GM23338 (cell line): Measurements from ENCODE around the gene GPNMB. TPM values are rescaled to one million over a fixed set of nuclear protein-coding genes. Genes with fewer than 3 reads are reported as not detected.

Experiments
- ATAC-seq: fragments of 200-7000 bp; cut with Tn5 transposase; 3 replicates; pipeline ENCODE4 v1.9.1; 2020
- DNase-seq: peaks from one replicate; pipeline ENCODE4 v3.0.0-alpha.2; 2015; ENCODE audit warnings: low spot score
- H2AFZ ChIP-seq: fragments of 200-600 bp; sonication (generic); 2 replicates; pipeline ENCODE4 v1.8.0; 2016; ENCODE audit warnings: antibody characterized with exemption, mild to moderate bottlenecking, moderate library complexity
- H3F3A ChIP-seq: fragments of 200-600 bp; sonication (generic); replicated peaks from 2 replicates; pipeline ENCODE4 v1.8.0; 2017; ENCODE audit warnings: antibody characterized with exemption, mixed run types, low read depth
- H3K27ac ChIP-seq: fragments of 200-600 bp; sonication (generic); 2 replicates; pipeline ENCODE4 v1.6.1; 2016; ENCODE audit warnings: low read depth
- H3K27me3 ChIP-seq: fragments of 200-600 bp; sonication (generic); 2 replicates; pipeline ENCODE4 v1.8.0; 2016; ENCODE audit warnings: mild to moderate bottlenecking, mixed run types, moderate library complexity; ENCODE audit not compliant: insufficient read depth
- H3K36me3 ChIP-seq: fragments of 200-600 bp; sonication (generic); 2 replicates; pipeline ENCODE4 v1.8.0; 2016; ENCODE audit warnings: mild to moderate bottlenecking; ENCODE audit not compliant: insufficient read depth
- H3K4me1 ChIP-seq: fragments of 200-600 bp; sonication (generic); 2 replicates; pipeline ENCODE4 v1.8.0; 2016; ENCODE audit warnings: mild to moderate bottlenecking, moderate library complexity; ENCODE audit not compliant: insufficient read depth
- H3K4me2 ChIP-seq: fragments of 200-600 bp; sonication (generic); 2 replicates; pipeline ENCODE4 v1.7.1; 2017; ENCODE audit warnings: mixed run types
- H3K4me3 ChIP-seq: fragments of 200-600 bp; sonication (generic); 2 replicates; pipeline ENCODE4 v1.6.1; 2016; ENCODE audit warnings: mixed run types
- H3K79me2 ChIP-seq: fragments of 200-600 bp; sonication (generic); replicated peaks from 2 replicates; pipeline ENCODE4 v1.8.0; 2017; ENCODE audit warnings: mild to moderate bottlenecking; ENCODE audit not compliant: insufficient read depth
- H3K9me2 ChIP-seq: fragments of 200-600 bp; sonication (generic); 2 replicates; pipeline ENCODE4 v1.8.0; 2017; ENCODE audit not compliant: insufficient read depth
- H4K20me1 ChIP-seq: fragments of 200-600 bp; sonication (generic); replicated peaks from 2 replicates; pipeline ENCODE4 v1.8.0; 2017; ENCODE audit warnings: mild to moderate bottlenecking; ENCODE audit not compliant: insufficient read depth
- H3K27ac Mint-ChIP-seq: 2 replicates; pipeline ENCODE4 v1.8.0; 2020; ENCODE audit warnings: inconsistent platforms, mild to moderate bottlenecking, moderate library complexity, mixed read lengths
- H3K27me3 Mint-ChIP-seq: 3 replicates; pipeline ENCODE4 v1.8.0; 2022; ENCODE audit warnings: low read depth, mild to moderate bottlenecking, moderate library complexity, mixed read lengths, inconsistent platforms; ENCODE audit not compliant: insufficient read depth, poor library complexity
- H3K36me3 Mint-ChIP-seq: 3 replicates; pipeline ENCODE4 v1.8.0; 2021; ENCODE audit warnings: low read depth, mild to moderate bottlenecking, inconsistent platforms, moderate library complexity, mixed read lengths
- H3K4me1 Mint-ChIP-seq: 3 replicates; pipeline ENCODE4 v1.8.0; 2020; ENCODE audit warnings: mild to moderate bottlenecking, inconsistent platforms, mixed read lengths
- H3K4me3 Mint-ChIP-seq: 3 replicates; pipeline ENCODE4 v1.8.0; 2021; ENCODE audit warnings: moderate library complexity, mild to moderate bottlenecking, inconsistent platforms, mixed read lengths
- H3K9me3 Mint-ChIP-seq: 3 replicates; pipeline ENCODE4 v1.8.0; 2020; ENCODE audit warnings: moderate library complexity, mild to moderate bottlenecking, inconsistent platforms, mixed read lengths
- CREB1 ChIP-seq: fragments of 250-450 bp; sonication (Bioruptor Pico); IDR thresholded peaks from 2 replicates; pipeline ENCODE4 v1.5.0; 2020; ENCODE audit warnings: low read depth, mild to moderate bottlenecking, moderate library complexity
- EZH2 ChIP-seq: fragments of 200-600 bp; sonication (generic); IDR thresholded peaks from one replicate; pipeline ENCODE4 v1.8.0; 2017; ENCODE audit warnings: antibody characterized with exemption, mild to moderate bottlenecking, low read depth; ENCODE audit not compliant: unreplicated experiment
- EZH2phosphoT487 ChIP-seq: fragments of 200-600 bp; sonication (generic); IDR thresholded peaks from one replicate; pipeline ENCODE4 v1.8.1; 2018; ENCODE audit warnings: antibody characterized with exemption; ENCODE audit not compliant: unreplicated experiment
- NANOG ChIP-seq: IDR thresholded peaks from 2 replicates; pipeline ENCODE4 v1.6.1; 2016; ENCODE audit warnings: antibody characterized with exemption, borderline replicate concordance
- REST ChIP-seq: IDR thresholded peaks from one replicate; pipeline ENCODE4 v1.6.1; 2018; ENCODE audit warnings: antibody characterized with exemption; ENCODE audit not compliant: unreplicated experiment
- ZNF114 ChIP-seq: fragments of 250-450 bp; sonication (Bioruptor Pico); IDR thresholded peaks from 2 replicates; pipeline ENCODE4 v1.5.0; 2020; ENCODE audit warnings: mild to moderate bottlenecking, moderate library complexity
- polyA plus RNA-seq: library from polyadenylated mRNA; unstranded; fragments of >200 nt; fragmentation: Nextera tagmentation; extraction: Ambion mirVana; gene quantifications from 2 replicates; pipeline ENCODE4 v1.2.1, GENCODE V29; 2016
- total RNA-seq: library from RNA; depleted of rRNA; stranded (reverse); fragments of >200 nt; shearing (Covaris generic); gene quantifications from 2 replicates; pipeline ENCODE4 v1.2.3, GENCODE V29; 2014
- TF ChIP-seq, protein P1 (sequence below), 2 experiments: fragments of 200-600 bp in 1 of 2; sonication (generic) in 1 of 2; conservative IDR thresholded peaks; 2 replicates each; pipeline versions ENCODE4 v1.5.1 to v1.6.1; 2016 to 2017; ENCODE audit warnings: antibody characterized with exemption in 2 of 2, low read depth in 2 of 2, mild to moderate bottlenecking in 2 of 2, moderate library complexity in 1 of 2
- TF ChIP-seq, protein P2 (sequence below): fragments of 250-450 bp; sonication (Bioruptor Pico); IDR thresholded peaks from 2 replicates; pipeline ENCODE4 v1.5.0; 2020; ENCODE audit warnings: mild to moderate bottlenecking, moderate library complexity
- TF ChIP-seq, protein P3 (sequence below): IDR thresholded peaks from 2 replicates; pipeline ENCODE4 v1.6.1; 2016; ENCODE audit warnings: antibody characterized with exemption

The GPNMB gene
- total and polyA plus RNA-seq, 2 experiments from 2014 or later, result 0.76 to 1.2 TPM

- no peaks in the 10 kb centered on the region for H3F3A ChIP-seq
- no peak overlapping the region for H3K4me3 Mint-ChIP-seq
- no peaks in the 10 kb centered on the region for H3K79me2 ChIP-seq
- no peak overlapping the region for H3K4me2 ChIP-seq
- no peak for ATAC-seq
- H3K4me1 ChIP-seq, result peaks cover 11% of the 10 kb centered on the region; the same call in 1 of the 2 replicates
- H3K36me3 ChIP-seq, result no peaks in the 10 kb centered on the region
- H3K9me2 ChIP-seq, result no peaks in the 10 kb centered on the region
- peaks cover 19% of the 10 kb centered on the region; the same call in 2 of the 3 replicates for H3K4me1 Mint-ChIP-seq
- H2AFZ ChIP-seq, result no peak overlapping the region
- H3K36me3 Mint-ChIP-seq, result no peaks in the 10 kb centered on the region
- H4K20me1 ChIP-seq, result no peaks in the 10 kb centered on the region
- H3K27me3 Mint-ChIP-seq, result peaks cover 4% of the 10 kb centered on the region
- H3K9me3 Mint-ChIP-seq, result no peaks in the 10 kb centered on the region
- H3K4me3 ChIP-seq, result no peak overlapping the region
- no peak for DNase-seq
- H3K27me3 ChIP-seq, result no peaks in the 10 kb centered on the region
- TF ChIP-seq EZH2phosphoT487, result no peak
- TF ChIP-seq, protein P1, sequence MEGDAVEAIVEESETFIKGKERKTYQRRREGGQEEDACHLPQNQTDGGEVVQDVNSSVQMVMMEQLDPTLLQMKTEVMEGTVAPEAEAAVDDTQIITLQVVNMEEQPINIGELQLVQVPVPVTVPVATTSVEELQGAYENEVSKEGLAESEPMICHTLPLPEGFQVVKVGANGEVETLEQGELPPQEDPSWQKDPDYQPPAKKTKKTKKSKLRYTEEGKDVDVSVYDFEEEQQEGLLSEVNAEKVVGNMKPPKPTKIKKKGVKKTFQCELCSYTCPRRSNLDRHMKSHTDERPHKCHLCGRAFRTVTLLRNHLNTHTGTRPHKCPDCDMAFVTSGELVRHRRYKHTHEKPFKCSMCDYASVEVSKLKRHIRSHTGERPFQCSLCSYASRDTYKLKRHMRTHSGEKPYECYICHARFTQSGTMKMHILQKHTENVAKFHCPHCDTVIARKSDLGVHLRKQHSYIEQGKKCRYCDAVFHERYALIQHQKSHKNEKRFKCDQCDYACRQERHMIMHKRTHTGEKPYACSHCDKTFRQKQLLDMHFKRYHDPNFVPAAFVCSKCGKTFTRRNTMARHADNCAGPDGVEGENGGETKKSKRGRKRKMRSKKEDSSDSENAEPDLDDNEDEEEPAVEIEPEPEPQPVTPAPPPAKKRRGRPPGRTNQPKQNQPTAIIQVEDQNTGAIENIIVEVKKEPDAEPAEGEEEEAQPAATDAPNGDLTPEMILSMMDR (conservative IDR thresholded peaks at IDR 0.05; ENCODE audit: low read depth in 2 of 2), result no peak
- no peak for TF ChIP-seq EZH2
- H3K27ac ChIP-seq, result no peak overlapping the region
- H3K27ac Mint-ChIP-seq, result no peak overlapping the region
These were observed 44.4 kb downstream of the GPNMB start for GRCh38 chr7:23290993-23291392.

DNA sequence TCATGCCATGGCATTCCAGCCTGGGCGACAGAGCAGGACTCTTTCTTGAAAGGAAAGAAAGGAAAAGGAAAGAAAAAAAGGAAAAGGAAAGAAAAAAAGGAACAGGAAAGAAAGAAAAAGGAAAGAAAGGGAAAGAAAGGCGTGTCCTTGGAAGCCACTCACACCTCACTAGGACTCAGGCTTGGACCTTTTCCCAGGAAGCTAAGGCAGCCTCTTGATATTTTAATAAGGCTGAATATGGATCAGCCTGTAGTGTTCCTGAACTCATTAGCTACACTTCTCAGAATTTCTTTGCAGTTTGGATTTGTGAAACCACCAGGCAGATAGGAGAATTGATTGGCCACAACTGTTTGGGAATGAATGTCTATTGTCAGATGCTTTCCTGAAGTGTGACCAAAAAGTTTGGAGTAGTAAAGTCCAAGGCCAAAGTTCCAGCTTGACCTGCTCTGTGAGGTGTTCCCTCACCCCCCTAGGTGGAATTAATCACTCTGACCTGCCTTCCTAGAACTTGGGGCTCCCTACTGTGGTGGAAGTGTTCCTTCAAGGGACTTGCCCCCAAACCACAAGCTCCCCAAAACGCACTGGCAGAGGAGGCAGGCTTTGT, 45.5 kb downstream of the GPNMB start:
- no peaks in the 10 kb centered on the region for H3K36me3 Mint-ChIP-seq
- DNase-seq (no peak), ATAC-seq (no peak)
- Histone ChIP-seq H3K9me2 (no peaks in the 10 kb centered on the region), H3K27ac (no peak overlapping the region), H3K4me1 (peaks cover 11% of the 10 kb centered on the region; the same call in 1 of the 2 replicates), H2AFZ (peak overlapping the region; percentile 90), H4K20me1 (no peaks in the 10 kb centered on the region), H3K4me3 (no peak overlapping the region), H3K36me3 (no peaks in the 10 kb centered on the region), H3K27me3 (no peaks in the 10 kb centered on the region), H3F3A (no peaks in the 10 kb centered on the region), H3K79me2 (no peaks in the 10 kb centered on the region), H3K4me2 (no peak overlapping the region)
- H3K4me1 Mint-ChIP-seq, result peaks cover 19% of the 10 kb centered on the region; the same call in 2 of the 3 replicates
- H3K27me3 Mint-ChIP-seq, result peaks cover 4% of the 10 kb centered on the region
- no peak overlapping the region for H3K4me3 Mint-ChIP-seq
- no peaks in the 10 kb centered on the region for H3K9me3 Mint-ChIP-seq
- H3K27ac Mint-ChIP-seq, result no peak overlapping the region
- TF ChIP-seq CREB1 (CRISPR knock-in tag) (no peak), REST (no peak), ZNF114 (CRISPR knock-in tag) (no peak), NANOG (no peak)
- TF ChIP-seq, protein P2, sequence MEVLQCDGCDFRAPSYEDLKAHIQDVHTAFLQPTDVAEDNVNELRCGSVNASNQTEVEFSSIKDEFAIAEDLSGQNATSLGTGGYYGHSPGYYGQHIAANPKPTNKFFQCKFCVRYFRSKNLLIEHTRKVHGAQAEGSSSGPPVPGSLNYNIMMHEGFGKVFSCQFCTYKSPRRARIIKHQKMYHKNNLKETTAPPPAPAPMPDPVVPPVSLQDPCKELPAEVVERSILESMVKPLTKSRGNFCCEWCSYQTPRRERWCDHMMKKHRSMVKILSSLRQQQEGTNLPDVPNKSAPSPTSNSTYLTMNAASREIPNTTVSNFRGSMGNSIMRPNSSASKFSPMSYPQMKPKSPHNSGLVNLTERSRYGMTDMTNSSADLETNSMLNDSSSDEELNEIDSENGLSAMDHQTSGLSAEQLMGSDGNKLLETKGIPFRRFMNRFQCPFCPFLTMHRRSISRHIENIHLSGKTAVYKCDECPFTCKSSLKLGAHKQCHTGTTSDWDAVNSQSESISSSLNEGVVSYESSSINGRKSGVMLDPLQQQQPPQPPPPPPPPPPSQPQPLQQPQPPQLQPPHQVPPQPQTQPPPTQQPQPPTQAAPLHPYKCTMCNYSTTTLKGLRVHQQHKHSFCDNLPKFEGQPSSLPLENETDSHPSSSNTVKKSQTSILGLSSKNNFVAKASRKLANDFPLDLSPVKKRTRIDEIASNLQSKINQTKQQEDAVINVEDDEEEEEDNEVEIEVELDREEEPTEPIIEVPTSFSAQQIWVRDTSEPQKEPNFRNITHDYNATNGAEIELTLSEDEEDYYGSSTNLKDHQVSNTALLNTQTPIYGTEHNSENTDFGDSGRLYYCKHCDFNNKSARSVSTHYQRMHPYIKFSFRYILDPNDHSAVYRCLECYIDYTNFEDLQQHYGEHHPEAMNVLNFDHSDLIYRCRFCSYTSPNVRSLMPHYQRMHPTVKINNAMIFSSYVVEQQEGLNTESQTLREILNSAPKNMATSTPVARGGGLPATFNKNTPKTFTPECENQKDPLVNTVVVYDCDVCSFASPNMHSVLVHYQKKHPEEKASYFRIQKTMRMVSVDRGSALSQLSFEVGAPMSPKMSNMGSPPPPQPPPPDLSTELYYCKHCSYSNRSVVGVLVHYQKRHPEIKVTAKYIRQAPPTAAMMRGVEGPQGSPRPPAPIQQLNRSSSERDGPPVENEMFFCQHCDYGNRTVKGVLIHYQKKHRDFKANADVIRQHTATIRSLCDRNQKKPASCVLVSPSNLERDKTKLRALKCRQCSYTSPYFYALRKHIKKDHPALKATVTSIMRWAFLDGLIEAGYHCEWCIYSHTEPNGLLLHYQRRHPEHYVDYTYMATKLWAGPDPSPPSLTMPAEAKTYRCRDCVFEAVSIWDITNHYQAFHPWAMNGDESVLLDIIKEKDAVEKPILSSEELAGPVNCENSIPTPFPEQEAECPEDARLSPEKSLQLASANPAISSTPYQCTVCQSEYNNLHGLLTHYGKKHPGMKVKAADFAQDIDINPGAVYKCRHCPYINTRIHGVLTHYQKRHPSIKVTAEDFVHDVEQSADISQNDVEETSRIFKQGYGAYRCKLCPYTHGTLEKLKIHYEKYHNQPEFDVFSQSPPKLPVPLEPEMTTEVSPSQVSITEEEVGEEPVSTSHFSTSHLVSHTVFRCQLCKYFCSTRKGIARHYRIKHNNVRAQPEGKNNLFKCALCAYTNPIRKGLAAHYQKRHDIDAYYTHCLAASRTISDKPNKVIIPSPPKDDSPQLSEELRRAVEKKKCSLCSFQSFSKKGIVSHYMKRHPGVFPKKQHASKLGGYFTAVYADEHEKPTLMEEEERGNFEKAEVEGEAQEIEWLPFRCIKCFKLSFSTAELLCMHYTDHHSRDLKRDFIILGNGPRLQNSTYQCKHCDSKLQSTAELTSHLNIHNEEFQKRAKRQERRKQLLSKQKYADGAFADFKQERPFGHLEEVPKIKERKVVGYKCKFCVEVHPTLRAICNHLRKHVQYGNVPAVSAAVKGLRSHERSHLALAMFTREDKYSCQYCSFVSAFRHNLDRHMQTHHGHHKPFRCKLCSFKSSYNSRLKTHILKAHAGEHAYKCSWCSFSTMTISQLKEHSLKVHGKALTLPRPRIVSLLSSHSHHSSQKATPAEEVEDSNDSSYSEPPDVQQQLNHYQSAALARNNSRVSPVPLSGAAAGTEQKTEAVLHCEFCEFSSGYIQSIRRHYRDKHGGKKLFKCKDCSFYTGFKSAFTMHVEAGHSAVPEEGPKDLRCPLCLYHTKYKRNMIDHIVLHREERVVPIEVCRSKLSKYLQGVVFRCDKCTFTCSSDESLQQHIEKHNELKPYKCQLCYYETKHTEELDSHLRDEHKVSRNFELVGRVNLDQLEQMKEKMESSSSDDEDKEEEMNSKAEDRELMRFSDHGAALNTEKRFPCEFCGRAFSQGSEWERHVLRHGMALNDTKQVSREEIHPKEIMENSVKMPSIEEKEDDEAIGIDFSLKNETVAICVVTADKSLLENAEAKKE (CRISPR knock-in tag), result no peak
- TF ChIP-seq, protein P3, sequence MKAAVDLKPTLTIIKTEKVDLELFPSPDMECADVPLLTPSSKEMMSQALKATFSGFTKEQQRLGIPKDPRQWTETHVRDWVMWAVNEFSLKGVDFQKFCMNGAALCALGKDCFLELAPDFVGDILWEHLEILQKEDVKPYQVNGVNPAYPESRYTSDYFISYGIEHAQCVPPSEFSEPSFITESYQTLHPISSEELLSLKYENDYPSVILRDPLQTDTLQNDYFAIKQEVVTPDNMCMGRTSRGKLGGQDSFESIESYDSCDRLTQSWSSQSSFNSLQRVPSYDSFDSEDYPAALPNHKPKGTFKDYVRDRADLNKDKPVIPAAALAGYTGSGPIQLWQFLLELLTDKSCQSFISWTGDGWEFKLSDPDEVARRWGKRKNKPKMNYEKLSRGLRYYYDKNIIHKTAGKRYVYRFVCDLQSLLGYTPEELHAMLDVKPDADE, result no peak
